CD4-positive, alpha-beta T cell (primary cell): ENCODE data around the gene CCDC27. TPM values are rescaled to one million over a fixed set of nuclear protein-coding genes. Genes with fewer than 3 reads are reported as not detected.

ENCODE experiments used
- ATAC-seq: fragments of 200-7000 bp; cut with Tn5 transposase; one replicate; pipeline ENCODE4 v1.10.0; 2022; ENCODE audit warnings: mild to moderate bottlenecking; ENCODE audit not compliant: poor library complexity
- CTCF ChIA-PET: fragments of 350-600 bp; sonication (Branson Sonifier 250); formaldehyde crosslinking; loops from one replicate; lab custom pipeline; 2021; ENCODE audit warnings: antibody characterized with exemption, inconsistent platforms; lab: Charles Lee
- POLR2A ChIA-PET: fragments of 350-600 bp; sonication (Branson Sonifier 250); formaldehyde crosslinking; loops from one replicate; lab custom pipeline; 2021; ENCODE audit warnings: antibody characterized with exemption, inconsistent platforms; lab: Charles Lee
- DNase-seq, 14 experiments: peaks; one replicate each; pipeline ENCODE4 v3.0.0-alpha.2; 2013 to 2020; ENCODE audit warnings: mixed read lengths in 2 of 14
- H3K27ac ChIP-seq, 2 donors: one replicate each; pipeline versions ENCODE4 v1.5.1 to v1.7.0; 2013; ENCODE audit warnings: low read length in 2 of 2, low read depth in 1 of 2, mild to moderate bottlenecking in 1 of 2
- H3K27me3 ChIP-seq, 2 experiments: 1 replicate in 1 of 2; 2 replicates in 1 of 2; pipeline versions ENCODE4 v1.6.1 to v1.7.0; 2013; ENCODE audit warnings: low read length in 2 of 2, control low read depth in 1 of 2, mild to moderate bottlenecking in 1 of 2, moderate library complexity in 1 of 2; ENCODE audit not compliant: insufficient read depth in 2 of 2, control insufficient read depth in 1 of 2
- H3K36me3 ChIP-seq: one replicate; pipeline ENCODE4 v1.6.1; 2013; ENCODE audit warnings: low read length, control low read depth; ENCODE audit not compliant: insufficient read depth
- H3K4me1 ChIP-seq: one replicate; pipeline ENCODE4 v1.6.1; 2013; ENCODE audit warnings: low read length, control low read depth; ENCODE audit not compliant: insufficient read depth
- H3K4me3 ChIP-seq: one replicate; pipeline ENCODE4 v1.5.1; 2013; ENCODE audit warnings: mild to moderate bottlenecking, low read length, moderate library complexity
- H3K9me3 ChIP-seq, 2 experiments: 1 replicate in 1 of 2; 2 replicates in 1 of 2; pipeline versions ENCODE4 v1.6.1 to v1.7.0; 2013; ENCODE audit warnings: low read length in 2 of 2, mild to moderate bottlenecking in 2 of 2, control low read depth in 1 of 2, moderate library complexity in 1 of 2; ENCODE audit not compliant: control insufficient read depth in 1 of 2, insufficient read depth in 1 of 2
- H3K27ac Mint-ChIP-seq: one replicate; pipeline ENCODE4 v1.8.0; 2020; ENCODE audit warnings: mixed read lengths
- H3K27me3 Mint-ChIP-seq: one replicate; pipeline ENCODE4 v1.8.0; 2021; ENCODE audit warnings: mixed read lengths
- H3K36me3 Mint-ChIP-seq: one replicate; pipeline ENCODE4 v1.8.0; 2021; ENCODE audit warnings: low read depth, mixed read lengths
- H3K4me1 Mint-ChIP-seq: one replicate; pipeline ENCODE4 v1.8.0; 2021; ENCODE audit warnings: low read depth, mixed read lengths
- H3K4me3 Mint-ChIP-seq: one replicate; pipeline ENCODE4 v1.8.0; 2020; ENCODE audit warnings: mild to moderate bottlenecking, mixed read lengths
- H3K9me3 Mint-ChIP-seq: one replicate; pipeline ENCODE4 v1.8.0; 2020; ENCODE audit warnings: mixed read lengths
- CTCF ChIP-seq: fragments of 200-600 bp; IDR thresholded peaks from one replicate; pipeline ENCODE4 v1.8.0; 2022; ENCODE audit warnings: antibody characterized with exemption, mild to moderate bottlenecking
- intact Hi-C, 2 experiments: fragments of 100-400 bp; cut with DNase I in 1 of 2; cut with micrococcal nuclease in 1 of 2; formaldehyde crosslinking; loops; one replicate each; pipeline versions ENCODE4 v1.15.1 to v1.9.0; 2023 to 2025; cut with DNase I, micrococcal nuclease
- total RNA-seq, 174 experiments: library from RNA in 2 of 174; stranded (reverse) in 2 of 174; gene quantifications; one replicate each; pipeline ENCODE4 v1.2.3 and lab custom pipeline; 2021 to 2026

The CCDC27 gene
- total RNA-seq, 2 experiments from 2014 or later = not detected

GRCh38 chr1:3774276-3774945 lies 22.2 kb downstream of the CCDC27 start:
- Mint-ChIP-seq H3K27me3 (no peaks in the 10 kb centered on the region), H3K4me1 (peaks cover 5% of the 10 kb centered on the region), H3K36me3 (peaks cover 3% of the 10 kb centered on the region), H3K27ac (no peak overlapping the region), H3K4me3 (no peak overlapping the region), H3K9me3 (no peaks in the 10 kb centered on the region)
- no peak for TF ChIP-seq CTCF
- no peak overlapping the region for H3K27ac ChIP-seq
- ChIA-PET CTCF (interaction anchor here (1.2 kb wide), 1 partner anchor 50 kb away, joined by 3 read pairs; no protein-coding TSS in a partner anchor), POLR2A (interaction anchor here (1.7 kb wide), 1 partner anchor 22 kb away, joined by 7 read pairs; the partner anchor contains the start of gene LRRC47)
- intact Hi-C loops = loop anchor here in 1 of 2 experiments (10.0 kb wide), 1 partner anchor 1250 kb away; the partner anchor contains the start of gene PANK4
- H3K4me3 ChIP-seq = no peak overlapping the region
- peaks cover 7% of the 10 kb centered on the region for H3K36me3 ChIP-seq
- no peaks in the 10 kb centered on the region for H3K27me3 ChIP-seq
- DNase-seq = peak in 1 of 14 experiments; percentile 44
- H3K4me1 ChIP-seq = peaks cover 33% of the 10 kb centered on the region
- no peaks in the 10 kb centered on the region for H3K9me3 ChIP-seq
- no peak for ATAC-seq

DNA sequence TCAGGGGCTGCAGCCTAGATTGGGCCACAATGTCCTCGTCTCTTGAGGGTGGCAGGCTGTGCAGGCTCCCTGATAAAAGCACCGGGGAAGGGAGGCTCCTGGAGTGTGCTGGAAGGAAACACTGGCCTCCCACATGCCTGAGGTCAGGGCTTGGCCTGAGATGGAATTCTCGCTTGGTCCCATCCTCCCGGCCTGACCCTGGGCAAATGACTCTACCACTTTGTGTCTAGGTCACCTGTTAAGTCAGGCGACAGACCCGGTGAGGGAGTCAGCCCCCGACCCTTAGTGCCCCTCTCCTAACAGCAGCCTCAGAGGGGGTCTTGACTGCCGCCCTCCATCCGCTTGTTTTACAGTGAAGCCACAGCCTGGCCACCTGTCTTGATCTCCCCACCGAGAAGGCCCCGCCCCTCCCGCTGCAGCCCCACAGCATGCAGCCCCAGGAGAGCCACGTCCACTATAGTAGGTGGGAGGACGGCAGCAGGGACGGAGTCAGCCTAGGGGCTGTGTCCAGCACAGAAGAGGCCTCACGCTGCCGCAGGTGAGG lies 22.8 kb downstream of the CCDC27 start:
- Histone ChIP-seq H3K9me3 (no peaks in the 10 kb centered on the region), H3K4me1 (peaks cover 33% of the 10 kb centered on the region), H3K4me3 (no peak overlapping the region), H3K27me3 (no peaks in the 10 kb centered on the region), H3K36me3 (peaks cover 13% of the 10 kb centered on the region), H3K27ac (no peak overlapping the region)
- H3K4me3 Mint-ChIP-seq = peak overlapping the region; percentile 15
- no peak overlapping the region for H3K27ac Mint-ChIP-seq
- intact Hi-C loops = loop anchor here in 1 of 2 experiments (10.0 kb wide), 1 partner anchor 1250 kb away; the partner anchor contains the start of gene PANK4
- H3K36me3 Mint-ChIP-seq = peaks cover 9% of the 10 kb centered on the region
- ATAC-seq (no peak), DNase-seq (peak in 1 of 14 experiments; percentile 33)
- ChIA-PET POLR2A (no interaction called here), CTCF (interaction anchor here (1.2 to 1.5 kb wide), 4 partner anchors 12 to 82 kb away, joined by 3 to 16 read pairs (median 8); partner anchors contain the start of genes CEP104, DFFB and LRRC47)
- no peak for TF ChIP-seq CTCF
- no peaks in the 10 kb centered on the region for H3K27me3 Mint-ChIP-seq
- peaks cover 5% of the 10 kb centered on the region for H3K4me1 Mint-ChIP-seq
- H3K9me3 Mint-ChIP-seq = no peaks in the 10 kb centered on the region

- Mint-ChIP-seq H3K27me3 (no peaks in the 10 kb centered on the region), H3K9me3 (no peaks in the 10 kb centered on the region), H3K4me1 (peaks cover 5% of the 10 kb centered on the region), H3K27ac (no peak overlapping the region), H3K36me3 (peaks cover 16% of the 10 kb centered on the region), H3K4me3 (peak overlapping the region; percentile 43)
- peak; percentile 35 for ATAC-seq
- Histone ChIP-seq H3K36me3 (peaks cover 19% of the 10 kb centered on the region), H3K27me3 (no peaks in the 10 kb centered on the region), H3K4me1 (peaks cover 33% of the 10 kb centered on the region), H3K4me3 (no peak overlapping the region), H3K27ac (no peak overlapping the region), H3K9me3 (no peaks in the 10 kb centered on the region)
- intact Hi-C loops = loop anchor here in 1 of 2 experiments (10.0 kb wide), 1 partner anchor 1251 kb away; the partner anchor contains the start of gene PANK4
- CTCF ChIA-PET = interaction anchor here (0.6 to 1.5 kb wide), 9 partner anchors 11 to 81 kb away, joined by 3 to 16 read pairs (median 3); partner anchors contain the start of genes CEP104, DFFB and LRRC47
- TF ChIP-seq CTCF = peak; percentile 52
- POLR2A ChIA-PET = interaction anchor here (0.6 kb wide), 1 partner anchor 21 kb away, joined by 3 read pairs; the partner anchor contains the start of gene LRRC47
- DNase-seq = peak in 13 of 14 experiments; percentile 21 to 83 (median 45)
Observed at GRCh38 chr1:3775490-3776230, 23.4 kb downstream of the CCDC27 start.
